Measurements from ENCODE around the gene ACTN3. TPM values are rescaled to one million over a fixed set of nuclear protein-coding genes. Genes with fewer than 3 reads are reported as not detected.

Gene ACTN3
- total RNA-seq, 1 donor from 2014 or later, result not detected

GRCh38 chr11:66529069-66529468 is 17.6 kb upstream of the ACTN3 start:
- Mint-ChIP-seq H3K4me3 (ENCODE audit: unreplicated experiment) (no peak overlapping the region), H3K27ac (ENCODE audit: unreplicated experiment) (no peak overlapping the region), H3K36me3 (ENCODE audit: low read depth, unreplicated experiment) (peaks cover 15% of the 10 kb centered on the region), H3K27me3 (ENCODE audit: low read depth, unreplicated experiment) (no peaks in the 10 kb centered on the region), H3K4me1 (ENCODE audit: low read depth, unreplicated experiment) (no peaks in the 10 kb centered on the region), H3K9me3 (ENCODE audit: unreplicated experiment) (peaks cover 3% of the 10 kb centered on the region)
- H2AFZ ChIP-seq (ENCODE audit: low read depth, low read length), result no peak overlapping the region
- FAIRE-seq, result no peak
- no peak overlapping the region for H3K27ac ChIP-seq (ENCODE audit: low read depth, low read length)
- no peaks in the 10 kb centered on the region for H4K20me1 ChIP-seq (ENCODE audit: insufficient read depth, low read length)
- H3K79me2 ChIP-seq (ENCODE audit: insufficient read depth, low read length), result no peaks in the 10 kb centered on the region
- no peak overlapping the region for H3K9ac ChIP-seq (ENCODE audit: low read length)
- H3K36me3 ChIP-seq (ENCODE audit: insufficient read depth, low read length), result no peaks in the 10 kb centered on the region
- no peak for TF ChIP-seq EZH2 (IDR thresholded peaks at IDR 0.05; ENCODE audit: insufficient read depth, low read length)
- TF ChIP-seq CTCF (IDR thresholded peaks at IDR 0.05; ENCODE audit: insufficient read depth, low read depth, low read length), result no peak
- DNase-seq (ENCODE audit: low read depth), result no peak
- no peaks in the 10 kb centered on the region for H3K4me1 ChIP-seq (ENCODE audit: insufficient read depth, low read length)
- no peaks in the 10 kb centered on the region for H3K27me3 ChIP-seq (ENCODE audit: insufficient read depth, low read length)
- H3K9me3 ChIP-seq (ENCODE audit: insufficient read depth, low read depth, low read length), result no peaks in the 10 kb centered on the region
- no peak overlapping the region for H3K4me3 ChIP-seq (ENCODE audit: insufficient read depth, low read depth, low read length)
- H3K4me2 ChIP-seq (ENCODE audit: low read length), result no peak overlapping the region

- H3K9me3 Mint-ChIP-seq (ENCODE audit: unreplicated experiment), result no peaks in the 10 kb centered on the region
- Histone ChIP-seq H3K27ac (ENCODE audit: low read depth, low read length) (no peak overlapping the region), H2AFZ (ENCODE audit: low read depth, low read length) (no peak overlapping the region), H3K4me2 (ENCODE audit: low read length) (no peak overlapping the region), H3K4me3 (ENCODE audit: insufficient read depth, low read depth, low read length) (no peak overlapping the region), H4K20me1 (ENCODE audit: insufficient read depth, low read length) (no peaks in the 10 kb centered on the region), H3K4me1 (ENCODE audit: insufficient read depth, low read length) (no peaks in the 10 kb centered on the region), H3K9me3 (ENCODE audit: insufficient read depth, low read depth, low read length) (no peaks in the 10 kb centered on the region), H3K27me3 (ENCODE audit: insufficient read depth, low read length) (no peaks in the 10 kb centered on the region), H3K79me2 (ENCODE audit: insufficient read depth, low read length) (no peaks in the 10 kb centered on the region), H3K9ac (ENCODE audit: low read length) (no peak overlapping the region), H3K36me3 (ENCODE audit: insufficient read depth, low read length) (no peaks in the 10 kb centered on the region)
- DNase-seq (ENCODE audit: low read depth) (no peak), FAIRE-seq (no peak)
- H3K36me3 Mint-ChIP-seq (ENCODE audit: low read depth, unreplicated experiment), result peaks cover 12% of the 10 kb centered on the region
- no peak overlapping the region for H3K4me3 Mint-ChIP-seq (ENCODE audit: unreplicated experiment)
- H3K27me3 Mint-ChIP-seq (ENCODE audit: low read depth, unreplicated experiment), result no peaks in the 10 kb centered on the region
- no peaks in the 10 kb centered on the region for H3K4me1 Mint-ChIP-seq (ENCODE audit: low read depth, unreplicated experiment)
- H3K27ac Mint-ChIP-seq (ENCODE audit: unreplicated experiment), result no peak overlapping the region
- no peak for TF ChIP-seq EZH2 (IDR thresholded peaks at IDR 0.05; ENCODE audit: insufficient read depth, low read length)
- no peak for TF ChIP-seq CTCF (IDR thresholded peaks at IDR 0.05; ENCODE audit: insufficient read depth, low read depth, low read length)
Measured at GRCh38 chr11:66529655-66530054, 17.0 kb upstream of the ACTN3 start.

- H3K4me2 ChIP-seq (ENCODE audit: low read length), result no peak overlapping the region
- no peak overlapping the region for H3K4me3 Mint-ChIP-seq (ENCODE audit: unreplicated experiment)
- no peaks in the 10 kb centered on the region for H3K9me3 Mint-ChIP-seq (ENCODE audit: unreplicated experiment)
- H3K79me2 ChIP-seq (ENCODE audit: insufficient read depth, low read length), result no peaks in the 10 kb centered on the region
- no peak overlapping the region for H2AFZ ChIP-seq (ENCODE audit: low read depth, low read length)
- peaks cover 14% of the 10 kb centered on the region for H3K36me3 Mint-ChIP-seq (ENCODE audit: low read depth, unreplicated experiment)
- no peaks in the 10 kb centered on the region for H3K27me3 ChIP-seq (ENCODE audit: insufficient read depth, low read length)
- TF ChIP-seq EZH2 (IDR thresholded peaks at IDR 0.05; ENCODE audit: insufficient read depth, low read length), result no peak
- no peak for TF ChIP-seq CTCF (IDR thresholded peaks at IDR 0.05; ENCODE audit: insufficient read depth, low read depth, low read length)
- H3K36me3 ChIP-seq (ENCODE audit: insufficient read depth, low read length), result no peaks in the 10 kb centered on the region
- H3K4me3 ChIP-seq (ENCODE audit: insufficient read depth, low read depth, low read length), result no peak overlapping the region
- H3K9ac ChIP-seq (ENCODE audit: low read length), result no peak overlapping the region
- H3K4me1 ChIP-seq (ENCODE audit: insufficient read depth, low read length), result no peaks in the 10 kb centered on the region
- DNase-seq (ENCODE audit: low read depth) (no peak), FAIRE-seq (no peak)
- H3K27ac Mint-ChIP-seq (ENCODE audit: unreplicated experiment), result no peak overlapping the region
- no peaks in the 10 kb centered on the region for H4K20me1 ChIP-seq (ENCODE audit: insufficient read depth, low read length)
- no peak overlapping the region for H3K27ac ChIP-seq (ENCODE audit: low read depth, low read length)
- no peaks in the 10 kb centered on the region for H3K4me1 Mint-ChIP-seq (ENCODE audit: low read depth, unreplicated experiment)
- no peaks in the 10 kb centered on the region for H3K9me3 ChIP-seq (ENCODE audit: insufficient read depth, low read depth, low read length)
- H3K27me3 Mint-ChIP-seq (ENCODE audit: low read depth, unreplicated experiment), result no peaks in the 10 kb centered on the region
Measured at GRCh38 chr11:66530927-66531709, 15.6 kb upstream of the ACTN3 start.

Data from astrocyte (in vitro differentiated cells and primary cell).